ENCODE data around the gene TGDS. TPM values are rescaled to one million over a fixed set of nuclear protein-coding genes. Genes with fewer than 3 reads are reported as not detected.

TGDS gene
- total RNA-seq, 2 donors from 2014 or later = 9.0 to 11.3 TPM

DNA sequence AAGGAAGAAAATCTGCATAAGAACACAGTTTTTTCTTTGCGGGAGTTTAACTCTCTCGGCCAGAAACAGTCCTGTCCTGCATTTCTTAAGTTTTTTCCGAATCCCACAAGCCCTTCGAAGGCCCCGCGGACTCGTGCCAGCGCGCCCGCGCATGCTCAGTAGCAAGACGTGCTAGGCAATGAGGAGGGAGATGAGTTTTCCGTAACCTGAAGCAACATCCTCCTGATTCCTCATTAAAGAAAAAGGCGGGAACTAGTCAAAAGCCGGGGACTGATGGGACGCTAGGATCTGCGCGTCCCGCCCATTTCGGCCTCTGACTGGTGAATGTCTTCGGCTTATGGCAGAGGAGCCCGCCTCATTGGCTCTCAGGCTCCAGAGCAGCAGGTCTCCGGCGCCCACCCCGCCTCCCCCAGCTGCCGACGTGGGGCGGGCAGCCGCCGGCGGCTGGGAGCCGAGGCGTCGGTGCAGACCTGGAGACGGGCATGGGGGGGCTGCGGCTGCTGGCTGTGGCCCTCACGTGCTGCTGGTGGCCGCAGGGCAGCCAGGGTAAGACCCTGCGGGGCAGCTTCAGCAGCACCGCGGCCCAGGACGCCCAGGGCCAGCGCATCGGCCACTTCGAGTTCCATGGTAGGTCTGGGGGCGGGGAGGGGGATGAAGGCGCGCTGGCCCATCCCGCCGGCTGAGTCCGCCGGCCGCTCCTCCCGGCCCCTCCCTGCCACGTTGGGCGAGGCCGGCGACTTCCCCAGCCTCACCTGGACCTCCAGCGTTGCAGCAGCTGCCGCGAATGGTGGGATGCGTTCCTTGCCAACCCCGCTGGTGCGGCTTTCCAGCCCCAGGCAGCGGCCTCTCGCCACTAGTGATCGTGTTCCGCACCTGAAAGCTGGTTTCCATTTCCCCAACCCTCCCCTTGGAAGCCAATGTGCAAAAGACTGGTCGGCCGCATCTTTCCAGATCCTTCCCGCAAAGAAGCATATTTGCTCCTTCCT lies 5.8 kb upstream of the TGDS start, which contains the start of gene GPR180:
Gene GPR180 (plus strand): TSS at position 412 of the 986 bp plus-strand sequence. CDS start 71 bp downstream, at position 483.
- WGBS = under 1% methylated on average over 59 of the region's 71 CpGs
- Histone ChIP-seq H3K4me1 (replicated peaks) (no peaks in the 10 kb centered on the region), H3K9me3 (no peaks in the 10 kb centered on the region), H3K36me3 (peaks cover 0 to 3% of the 10 kb centered on the region in 2 donors), H3K27me3 (replicated peaks; ENCODE audit: insufficient read depth) (no peaks in the 10 kb centered on the region), H3K27ac (peak within 1 kb of the TSS; percentile 84 to 89), H3K4me3 (peak within 1 kb of the TSS; percentile 90 to 95)
- intact Hi-C loops (cut with DNase I) = loop anchor here (2.0 kb wide), 1 partner anchor 53 kb away; no protein-coding TSS in a partner anchor
- TF ChIP-seq, protein P1, sequence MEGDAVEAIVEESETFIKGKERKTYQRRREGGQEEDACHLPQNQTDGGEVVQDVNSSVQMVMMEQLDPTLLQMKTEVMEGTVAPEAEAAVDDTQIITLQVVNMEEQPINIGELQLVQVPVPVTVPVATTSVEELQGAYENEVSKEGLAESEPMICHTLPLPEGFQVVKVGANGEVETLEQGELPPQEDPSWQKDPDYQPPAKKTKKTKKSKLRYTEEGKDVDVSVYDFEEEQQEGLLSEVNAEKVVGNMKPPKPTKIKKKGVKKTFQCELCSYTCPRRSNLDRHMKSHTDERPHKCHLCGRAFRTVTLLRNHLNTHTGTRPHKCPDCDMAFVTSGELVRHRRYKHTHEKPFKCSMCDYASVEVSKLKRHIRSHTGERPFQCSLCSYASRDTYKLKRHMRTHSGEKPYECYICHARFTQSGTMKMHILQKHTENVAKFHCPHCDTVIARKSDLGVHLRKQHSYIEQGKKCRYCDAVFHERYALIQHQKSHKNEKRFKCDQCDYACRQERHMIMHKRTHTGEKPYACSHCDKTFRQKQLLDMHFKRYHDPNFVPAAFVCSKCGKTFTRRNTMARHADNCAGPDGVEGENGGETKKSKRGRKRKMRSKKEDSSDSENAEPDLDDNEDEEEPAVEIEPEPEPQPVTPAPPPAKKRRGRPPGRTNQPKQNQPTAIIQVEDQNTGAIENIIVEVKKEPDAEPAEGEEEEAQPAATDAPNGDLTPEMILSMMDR (IDR thresholded peaks at IDR 0.05) = no peak
- peak; percentile 72 for TF ChIP-seq POLR2A (IDR thresholded peaks at IDR 0.05)
- TF ChIP-seq POLR2AphosphoS5 (IDR thresholded peaks at IDR 0.05) = peak; percentile 94
- peak; percentile 98 for DNase-seq (ENCODE audit: low spot score)

GRCh38 chr13:94599877-94600276 lies 3.9 kb upstream of the TGDS start:
- no peak overlapping the region for H3K4me3 ChIP-seq
- no peaks in the 10 kb centered on the region for H3K9me3 ChIP-seq
- WGBS = 96% methylated on average over 3 of the region's 3 CpGs
- DNase-seq (ENCODE audit: low spot score) = no peak
- TF ChIP-seq POLR2AphosphoS5 (IDR thresholded peaks at IDR 0.05) = no peak
- no peak for TF ChIP-seq POLR2A (IDR thresholded peaks at IDR 0.05)
- TF ChIP-seq, protein P1 (IDR thresholded peaks at IDR 0.05) = no peak
- H3K27ac ChIP-seq = no peak overlapping the region
- intact Hi-C loops (cut with DNase I) = loop anchor here (2.0 kb wide), 1 partner anchor 51 kb away; no protein-coding TSS in a partner anchor
- no peaks in the 10 kb centered on the region for H3K27me3 ChIP-seq (replicated peaks; ENCODE audit: insufficient read depth)
- H3K36me3 ChIP-seq = no peaks in the 10 kb centered on the region
- no peaks in the 10 kb centered on the region for H3K4me1 ChIP-seq (replicated peaks)

- WGBS = 100% methylated on average over 3 of the region's 3 CpGs
- no peaks in the 10 kb centered on the region for H3K9me3 ChIP-seq
- H3K27me3 ChIP-seq (replicated peaks; ENCODE audit: insufficient read depth) = no peaks in the 10 kb centered on the region
- H3K36me3 ChIP-seq = no peaks in the 10 kb centered on the region
- no peak overlapping the region for H3K27ac ChIP-seq
- no peaks in the 10 kb centered on the region for H3K4me1 ChIP-seq (replicated peaks)
- no peak overlapping the region for H3K4me3 ChIP-seq
- no peak for DNase-seq (ENCODE audit: low spot score)
- intact Hi-C loops (cut with DNase I) = no loop called here
- TF ChIP-seq POLR2A (IDR thresholded peaks at IDR 0.05) (no peak), POLR2AphosphoS5 (IDR thresholded peaks at IDR 0.05) (no peak)
- TF ChIP-seq, protein P1 (IDR thresholded peaks at IDR 0.05) = no peak
These were observed 2.3 kb upstream of the TGDS start for GRCh38 chr13:94598281-94598680.

DNA sequence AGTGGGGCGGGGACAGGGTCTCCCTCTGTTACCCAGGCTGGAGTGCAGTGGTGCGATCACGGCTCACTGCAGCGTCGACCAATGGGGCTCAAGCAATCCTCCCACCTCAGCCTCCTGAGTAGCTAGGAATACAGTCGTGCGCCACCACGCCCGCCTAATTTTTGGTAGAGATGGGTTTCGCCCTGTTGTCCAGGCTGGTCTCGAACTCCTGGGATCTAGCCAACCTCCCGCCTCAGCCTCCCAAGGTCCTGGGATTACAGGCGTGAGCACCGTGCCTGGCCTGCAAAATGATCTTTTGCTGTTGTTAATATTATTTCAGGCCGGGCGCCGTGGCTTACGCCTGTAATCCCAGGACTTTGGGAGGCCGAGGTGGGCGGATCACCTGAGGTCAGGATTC lies 621 bp upstream of the TGDS start:
- Histone ChIP-seq H3K4me1 (replicated peaks) (no peaks in the 10 kb centered on the region), H3K9me3 (no peaks in the 10 kb centered on the region), H3K27me3 (replicated peaks; ENCODE audit: insufficient read depth) (no peaks in the 10 kb centered on the region), H3K36me3 (no peaks in the 10 kb centered on the region), H3K4me3 (peak overlapping the region; percentile 62 to 72), H3K27ac (peak overlapping the region; percentile 77 to 80)
- intact Hi-C loops (cut with DNase I) = no loop called here
- no peak for DNase-seq (ENCODE audit: low spot score)
- WGBS = 75% methylated on average over 20 of the region's 20 CpGs
- TF ChIP-seq POLR2A (IDR thresholded peaks at IDR 0.05) (no peak), POLR2AphosphoS5 (IDR thresholded peaks at IDR 0.05) (no peak)
- TF ChIP-seq, protein P1 (IDR thresholded peaks at IDR 0.05) = no peak
